BLaER1 treated with 17β-estradiol and CSF1 and Interleukin-3, amounts not matched to agents 10 nM and 100 nM (cell line): ENCODE measurements around the gene MRNIP.
"Not testable (repeated sequence)": the region's sequence is repeated elsewhere in the genome, so short reads cannot be mapped to it uniquely, and the experiment has no call there.

Experiments
- H3K27ac ChIP-seq, 11 experiments: shearing (Covaris generic); formaldehyde crosslinking; 2 replicates each; pipeline ENCODE4 v1.8.1; 2022
- H3K27me3 ChIP-seq, 11 experiments: shearing (Covaris generic); formaldehyde crosslinking; 2 replicates each; pipeline ENCODE4 v1.8.1; 2022
- H3K36me3 ChIP-seq, 11 experiments: shearing (Covaris generic); formaldehyde crosslinking; 2 replicates each; pipeline ENCODE4 v1.8.1; 2022
- H3K4me1 ChIP-seq, 10 experiments: shearing (Covaris generic); formaldehyde crosslinking; 2 replicates each; pipeline ENCODE4 v1.8.1; 2022
- H3K4me2 ChIP-seq, 11 experiments: shearing (Covaris generic); formaldehyde crosslinking; 2 replicates each; pipeline ENCODE4 v1.8.1; 2022
- H3K4me3 ChIP-seq, 10 experiments: shearing (Covaris generic); formaldehyde crosslinking; 2 replicates each; pipeline ENCODE4 v1.8.1; 2022
- H3K9ac ChIP-seq, 11 experiments: shearing (Covaris generic); formaldehyde crosslinking; 2 replicates each; pipeline ENCODE4 v1.8.1; 2022
- H3K9me3 ChIP-seq, 11 experiments: shearing (Covaris generic); formaldehyde crosslinking; replicated peaks in 1 of 11; 2 replicates each; pipeline ENCODE4 v1.8.1; 2022
- H4K20me1 ChIP-seq, 11 experiments: shearing (Covaris generic); formaldehyde crosslinking; 2 replicates each; pipeline ENCODE4 v1.8.1; 2022
- Cebpa-rat ChIP-seq, 11 experiments: shearing (Covaris generic); IDR thresholded peaks; 2 replicates each; pipeline ENCODE4 v1.8.1; 2022

The MRNIP gene

DNA sequence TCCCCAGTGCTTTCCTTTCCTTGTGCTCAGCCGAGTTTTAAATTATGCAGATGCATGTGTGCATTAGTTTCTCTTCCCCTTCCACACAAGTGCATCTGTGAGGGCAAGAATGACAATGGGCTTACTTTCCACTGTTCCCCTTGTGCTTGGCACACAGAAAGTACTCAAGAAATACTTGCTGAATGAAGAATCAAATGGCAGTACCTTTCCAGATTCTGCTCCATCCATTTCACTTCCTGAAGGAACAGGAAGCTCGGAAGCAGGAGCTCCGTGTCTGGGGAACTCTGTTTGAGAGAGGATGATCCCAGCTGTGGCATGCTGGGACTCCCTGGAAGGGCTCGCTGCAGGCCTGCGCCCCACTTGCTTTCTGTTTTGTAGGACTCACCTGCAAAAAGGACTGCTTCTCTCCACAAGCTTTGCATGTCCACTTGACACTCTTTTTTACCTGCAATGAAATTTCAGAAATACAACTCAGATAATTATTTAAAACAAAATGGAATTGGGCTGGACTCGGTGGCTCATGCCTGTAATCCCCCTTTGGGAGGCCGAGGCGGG is 5.5 kb downstream of the MRNIP start:
- peak overlapping the region in 5 of 11 experiments; percentile 3 to 39 (median 19); a peak in 5 of 22 replicates for H3K9ac ChIP-seq
- no peaks in the 10 kb centered on the region for H3K27me3 ChIP-seq
- H3K27ac ChIP-seq: peak overlapping the region in 6 of 11 experiments; percentile 25 to 62 (median 34); a peak in 6 of 22 replicates
- no peaks in the 10 kb centered on the region for H3K9me3 ChIP-seq
- H3K36me3 ChIP-seq: peaks cover 37 to 53% (median 44%) of the 10 kb centered on the region in 11 experiments
- peaks cover 0 to 6% (median 0%) of the 10 kb centered on the region in 11 experiments; a peak in 5 of 22 replicates for H4K20me1 ChIP-seq
- H3K4me1 ChIP-seq: peaks cover 15 to 34% (median 25%) of the 10 kb centered on the region in 10 experiments
- TF ChIP-seq Cebpa-rat (IDR thresholded peaks at IDR 0.05): no peak
- H3K4me2 ChIP-seq: peak overlapping the region in 6 of 11 experiments; percentile 13 to 85 (median 52); a peak in 11 of 22 replicates
- no peak overlapping the region for H3K4me3 ChIP-seq

DNA sequence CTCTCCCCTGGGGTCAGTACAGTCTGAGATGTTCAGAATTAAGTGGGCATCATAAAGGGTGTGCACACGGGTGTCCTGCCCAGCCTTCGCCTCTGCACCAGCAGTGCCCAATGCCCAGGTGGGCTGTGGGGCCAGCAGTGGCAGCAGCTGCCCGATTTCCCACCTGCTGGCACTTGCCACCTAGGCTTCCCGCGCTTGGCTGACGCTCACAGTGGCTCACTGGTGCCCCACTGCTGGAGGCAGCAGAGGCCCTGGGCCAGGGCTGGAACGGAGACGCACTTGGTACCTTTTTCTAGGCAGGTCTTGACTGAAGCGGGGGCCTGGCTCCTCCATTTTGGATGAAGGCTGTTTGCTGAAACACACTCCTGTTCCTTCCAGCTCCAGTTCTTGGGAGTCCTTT is 17.0 kb downstream of the MRNIP start:
- Histone ChIP-seq H4K20me1 (peaks cover 8 to 44% (median 22%) of the 10 kb centered on the region in 11 experiments; a peak in 20 of 22 replicates), H3K36me3 (peaks cover 35 to 88% (median 82%) of the 10 kb centered on the region in 11 experiments), H3K4me1 (peaks cover 0 to 18% (median 11%) of the 10 kb centered on the region in 10 experiments; a peak in 16 of 20 replicates), H3K27ac (0 out of 22 replicates have a peak overlapping the region, but pooled peaks of 1 of the 11 experiments have one; percentile 13), H3K4me3 (no peak overlapping the region), H3K9ac (no peak overlapping the region; a peak in 1 of 22 replicates), H3K27me3 (no peaks in the 10 kb centered on the region), H3K4me2 (no peak overlapping the region), H3K9me3 (peaks cover 24 to 29% (median 27%) of the 10 kb centered on the region in 11 experiments)
- no peak for TF ChIP-seq Cebpa-rat (IDR thresholded peaks at IDR 0.05)

DNA sequence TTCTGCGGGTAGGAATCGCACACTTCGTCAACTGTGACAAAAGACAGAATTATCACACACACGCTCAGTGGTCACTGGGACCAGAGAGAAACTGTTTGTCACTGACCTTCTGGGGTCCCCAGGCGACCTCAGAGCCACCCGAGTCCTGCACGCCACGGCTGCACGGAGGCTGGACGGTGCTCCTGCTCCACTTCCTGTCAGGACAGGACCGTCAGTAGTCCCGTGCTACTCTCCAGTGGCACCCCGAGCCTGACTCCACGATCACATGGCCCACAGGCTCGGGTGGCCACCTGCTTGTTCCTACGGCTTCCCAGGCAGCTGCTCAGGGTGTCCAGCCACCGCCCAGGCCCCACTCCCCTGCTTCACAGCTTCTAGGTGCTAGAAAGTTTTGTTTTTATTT is 17.9 kb downstream of the MRNIP start:
- Histone ChIP-seq H3K27ac (no peak overlapping the region), H3K36me3 (peaks cover 35 to 88% (median 82%) of the 10 kb centered on the region in 11 experiments), H3K9ac (no peak overlapping the region), H4K20me1 (peaks cover 14 to 52% (median 29%) of the 10 kb centered on the region in 11 experiments; a peak in 20 of 22 replicates), H3K4me3 (no peak overlapping the region), H3K4me2 (no peak overlapping the region), H3K9me3 (peaks cover 16 to 20% (median 19%) of the 10 kb centered on the region in 11 experiments), H3K4me1 (peaks cover 0 to 24% (median 13%) of the 10 kb centered on the region in 10 experiments; a peak in 16 of 20 replicates), H3K27me3 (no peaks in the 10 kb centered on the region)
- no peak for TF ChIP-seq Cebpa-rat (IDR thresholded peaks at IDR 0.05)

DNA sequence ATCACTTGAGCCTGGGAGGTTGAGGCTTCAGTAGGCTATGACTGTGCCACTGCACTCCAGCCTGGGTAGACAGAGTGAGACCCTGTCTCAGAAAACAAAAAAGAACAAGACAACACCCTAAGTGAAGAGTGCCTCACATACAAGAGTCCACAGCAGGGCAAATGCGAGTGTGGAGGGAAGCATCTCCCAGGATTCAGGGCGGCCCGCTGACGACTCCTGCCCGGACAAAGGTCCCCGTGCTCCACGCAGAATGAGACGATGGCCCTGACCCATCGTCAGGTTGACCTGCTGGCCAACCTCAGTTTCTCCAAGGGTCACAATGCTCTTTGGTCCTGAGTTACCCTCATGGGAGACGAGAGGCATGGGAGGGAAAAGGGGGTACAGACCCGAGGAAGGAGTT is 18.3 kb downstream of the MRNIP start:
- TF ChIP-seq Cebpa-rat (IDR thresholded peaks at IDR 0.05): no peak
- Histone ChIP-seq H4K20me1 (peaks cover 14 to 54% (median 29%) of the 10 kb centered on the region in 11 experiments; a peak in 20 of 22 replicates), H3K4me3 (no peak overlapping the region), H3K4me2 (no peak overlapping the region), H3K27me3 (no peaks in the 10 kb centered on the region), H3K27ac (no peak overlapping the region), H3K36me3 (peaks cover 36 to 88% (median 81%) of the 10 kb centered on the region in 11 experiments), H3K4me1 (peaks cover 0 to 24% (median 13%) of the 10 kb centered on the region in 10 experiments; a peak in 16 of 20 replicates), H3K9me3 (peaks cover 11 to 16% (median 14%) of the 10 kb centered on the region in 11 experiments), H3K9ac (no peak overlapping the region)

DNA sequence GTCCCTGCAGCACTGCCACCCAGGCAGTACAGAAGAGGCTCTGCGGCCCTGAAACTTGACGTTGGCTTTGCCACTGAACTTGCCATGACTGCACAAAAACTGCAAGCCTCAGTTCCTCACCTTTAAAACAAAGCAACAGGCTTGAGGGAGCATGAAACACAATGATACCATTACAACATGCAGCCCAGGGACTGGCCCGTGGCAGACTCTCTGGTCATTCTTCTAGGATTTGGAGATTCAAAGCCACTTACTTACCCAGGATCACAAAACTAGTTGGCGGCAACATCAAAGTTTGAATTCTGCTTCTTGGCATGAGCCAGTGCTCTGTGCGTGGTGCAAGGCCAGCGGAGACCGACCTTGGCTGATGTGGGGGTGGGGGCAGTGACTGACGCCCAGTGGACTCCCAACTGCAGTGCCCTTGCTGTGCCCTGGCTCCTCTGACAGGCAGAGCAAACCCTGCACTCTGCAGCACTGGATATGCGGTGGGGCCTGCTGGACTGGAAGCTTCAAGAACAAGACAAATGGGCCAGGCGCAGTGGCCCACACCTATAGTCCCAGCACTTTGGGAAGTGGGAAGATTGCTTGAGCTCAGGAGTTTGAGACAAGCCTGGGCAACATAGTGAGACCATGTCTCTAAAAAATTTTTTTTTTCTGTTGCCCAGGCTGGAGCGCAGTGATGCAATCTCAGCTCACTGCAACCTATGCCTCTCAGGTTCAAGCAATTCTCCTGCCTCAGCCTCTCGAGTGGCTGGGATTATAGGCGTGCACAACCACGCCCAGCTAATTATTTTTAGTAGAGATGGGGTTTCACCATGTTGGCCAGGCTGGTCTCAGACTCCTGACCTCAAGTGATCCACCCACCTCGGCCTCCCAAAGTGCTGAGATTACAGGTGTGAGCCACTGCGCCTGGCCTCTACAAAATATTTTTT is 19.0 kb downstream of the MRNIP start:
- no peak overlapping the region for H3K27ac ChIP-seq

DNA sequence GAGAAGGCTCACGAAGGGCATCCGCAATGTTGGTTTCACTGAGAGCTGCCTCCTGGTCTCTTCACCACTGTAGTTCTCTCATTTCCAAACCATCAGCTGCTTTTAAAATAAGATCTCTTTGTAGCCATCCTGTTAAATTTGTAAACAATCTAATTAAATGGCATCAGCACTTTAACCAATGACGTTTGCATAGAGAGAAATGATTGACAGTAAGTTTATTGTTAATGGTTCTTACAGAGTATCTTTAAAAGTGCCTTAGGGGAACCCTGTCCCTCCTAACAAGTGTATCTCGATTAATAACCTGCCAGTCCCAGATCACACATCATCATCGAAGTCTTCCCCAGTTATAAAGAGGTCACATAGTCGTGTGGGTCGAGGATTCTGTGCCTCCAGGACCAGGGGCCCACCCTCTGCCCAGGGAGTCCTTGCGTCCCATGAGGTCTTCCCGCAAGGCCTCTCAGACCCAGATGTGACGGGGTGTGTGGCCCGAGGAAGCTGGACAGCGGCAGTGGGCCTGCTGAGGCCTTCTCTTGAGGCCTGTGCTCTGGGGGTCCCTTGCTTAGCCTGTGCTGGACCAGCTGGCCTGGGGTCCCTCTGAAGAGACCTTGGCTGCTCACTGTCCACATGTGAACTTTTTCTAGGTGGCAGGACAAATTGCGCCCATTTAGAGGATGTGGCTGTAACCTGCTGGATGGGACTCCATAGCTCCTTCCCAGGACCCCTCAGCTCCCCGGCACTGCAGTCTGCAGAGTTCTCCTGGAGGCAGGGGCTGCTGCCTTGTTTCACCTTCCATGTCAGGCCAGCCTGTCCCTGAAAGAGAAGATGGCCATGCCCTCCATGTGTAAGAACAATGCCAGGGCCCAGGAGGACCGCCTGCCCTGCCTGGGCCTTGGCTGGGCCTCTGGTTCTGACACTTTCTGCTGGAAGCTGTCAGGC is 21.3 kb downstream of the MRNIP start:
- Histone ChIP-seq H3K4me1 (peaks cover 0 to 10% (median 8%) of the 10 kb centered on the region in 10 experiments; a peak in 13 of 20 replicates), H3K9me3 (peaks cover 0 to 19% (median 16%) of the 10 kb centered on the region in 11 experiments; a peak in 15 of 22 replicates), H3K27me3 (no peaks in the 10 kb centered on the region), H3K4me3 (no peak overlapping the region), H3K27ac (peak overlapping the region in 1 of 11 experiments; percentile 40; a peak in 1 of 22 replicates), H3K4me2 (no peak overlapping the region), H3K36me3 (peaks cover 55 to 89% (median 81%) of the 10 kb centered on the region in 11 experiments), H3K9ac (no peak overlapping the region), H4K20me1 (peaks cover 16 to 75% (median 41%) of the 10 kb centered on the region in 11 experiments; a peak in 21 of 22 replicates)
- TF ChIP-seq Cebpa-rat (IDR thresholded peaks at IDR 0.05): no peak

More for the DNA sequence above, 19.0 kb downstream of the MRNIP start:
- Histone ChIP-seq H3K36me3 (peaks cover 36 to 81% (median 74%) of the 10 kb centered on the region in 11 experiments), H3K4me2 (no peak overlapping the region), H3K4me1 (peaks cover 0 to 24% (median 13%) of the 10 kb centered on the region in 10 experiments; a peak in 16 of 20 replicates), H3K9me3 (peaks cover 4 to 8% (median 7%) of the 10 kb centered on the region in 11 experiments; a peak in 21 of 22 replicates), H3K9ac (no peak overlapping the region), H4K20me1 (peaks cover 14 to 55% (median 29%) of the 10 kb centered on the region in 11 experiments; a peak in 20 of 22 replicates), H3K4me3 (no peak overlapping the region), H3K27me3 (no peaks in the 10 kb centered on the region)
- TF ChIP-seq Cebpa-rat (IDR thresholded peaks at IDR 0.05): no peak

DNA sequence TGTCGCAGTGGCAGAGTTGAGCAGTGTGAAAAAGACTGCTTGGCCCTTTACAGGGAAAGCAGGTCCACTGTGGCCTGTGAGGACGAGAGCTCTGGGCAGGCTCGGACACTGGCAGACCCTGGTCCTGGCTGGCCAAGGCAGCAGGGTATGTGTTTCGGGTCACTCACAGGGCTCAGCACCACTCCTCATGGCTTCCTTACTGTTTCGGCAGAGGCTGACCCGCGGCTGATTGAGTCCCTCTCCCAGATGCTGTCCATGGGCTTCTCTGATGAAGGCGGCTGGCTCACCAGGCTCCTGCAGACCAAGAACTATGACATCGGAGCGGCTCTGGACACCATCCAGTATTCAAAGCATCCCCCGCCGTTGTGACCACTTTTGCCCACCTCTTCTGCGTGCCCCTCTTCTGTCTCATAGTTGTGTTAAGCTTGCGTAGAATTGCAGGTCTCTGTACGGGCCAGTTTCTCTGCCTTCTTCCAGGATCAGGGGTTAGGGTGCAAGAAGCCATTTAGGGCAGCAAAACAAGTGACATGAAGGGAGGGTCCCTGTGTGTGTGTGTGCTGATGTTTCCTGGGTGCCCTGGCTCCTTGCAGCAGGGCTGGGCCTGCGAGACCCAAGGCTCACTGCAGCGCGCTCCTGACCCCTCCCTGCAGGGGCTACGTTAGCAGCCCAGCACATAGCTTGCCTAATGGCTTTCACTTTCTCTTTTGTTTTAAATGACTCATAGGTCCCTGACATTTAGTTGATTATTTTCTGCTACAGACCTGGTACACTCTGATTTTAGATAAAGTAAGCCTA is 22.2 kb downstream of the MRNIP start:
- peak overlapping the region in 1 of 11 experiments; percentile 40; a peak in 1 of 22 replicates for H3K27ac ChIP-seq
- H3K9ac ChIP-seq: peak overlapping the region in 1 of 11 experiments; percentile 24; a peak in 1 of 22 replicates
- peaks cover 19 to 84% (median 44%) of the 10 kb centered on the region in 11 experiments; a peak in 21 of 22 replicates for H4K20me1 ChIP-seq
- peaks cover 62 to 91% (median 85%) of the 10 kb centered on the region in 11 experiments for H3K36me3 ChIP-seq
- H3K4me1 ChIP-seq: peaks cover 0 to 8% (median 3%) of the 10 kb centered on the region in 10 experiments; a peak in 5 of 20 replicates
- H3K4me2 ChIP-seq: no peak overlapping the region
- H3K4me3 ChIP-seq: no peak overlapping the region
- no peak for TF ChIP-seq Cebpa-rat (IDR thresholded peaks at IDR 0.05)
- H3K9me3 ChIP-seq: peaks cover 0 to 24% (median 17%) of the 10 kb centered on the region in 11 experiments; a peak in 15 of 22 replicates
- no peaks in the 10 kb centered on the region for H3K27me3 ChIP-seq

DNA sequence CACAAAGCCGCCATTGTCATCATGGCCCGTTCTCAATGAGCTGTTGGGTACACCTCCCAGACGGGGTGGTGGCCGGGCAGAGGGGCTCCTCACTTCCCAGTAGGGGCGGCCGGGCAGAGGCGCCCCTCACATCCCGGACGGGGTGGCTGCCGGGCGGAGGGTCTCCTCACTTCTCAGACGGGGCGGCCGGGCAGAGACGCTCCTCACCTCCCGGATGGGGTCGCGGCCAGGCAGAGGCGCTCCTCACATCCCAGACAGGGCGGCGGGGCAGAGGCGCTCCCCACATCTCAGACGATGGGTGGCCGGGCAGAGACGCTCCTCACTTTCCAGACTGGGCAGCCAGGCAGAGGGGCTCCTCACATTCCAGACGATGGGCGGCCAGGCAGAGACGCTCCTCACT is 23.7 kb downstream of the MRNIP start:
- peaks cover 75 to 91% (median 85%) of the 10 kb centered on the region in 11 experiments for H3K36me3 ChIP-seq
- not testable (repeated sequence) for H3K4me3 ChIP-seq, H3K27ac ChIP-seq, H3K9ac ChIP-seq, H3K4me1 ChIP-seq, H3K4me2 ChIP-seq, H3K27me3 ChIP-seq
- peaks cover 0 to 33% (median 28%) of the 10 kb centered on the region in 11 experiments; a peak in 17 of 22 replicates for H3K9me3 ChIP-seq
- H4K20me1 ChIP-seq: peaks cover 19 to 89% (median 44%) of the 10 kb centered on the region in 11 experiments; a peak in 21 of 22 replicates
